Psoas muscle (tissue), 8 donors: ENCODE measurements around the gene HAGH. TPM values are rescaled to one million over a fixed set of nuclear protein-coding genes. Genes with fewer than 3 reads are reported as not detected.

Experiments used
- ATAC-seq, 4 donors: fragments of 200-7000 bp; cut with Tn5 transposase; one replicate each; pipeline ENCODE4 v1.9.1; 2020; ENCODE audit warnings: moderate library complexity in 3 of 4, mild to moderate bottlenecking in 2 of 4
- DNase-seq, 2 donors: peaks; one replicate each; pipeline ENCODE4 v3.0.0-alpha.2; 2020
- H3K27ac ChIP-seq: fragments of 200-600 bp; one replicate; pipeline ENCODE4 v1.8.0; 2022
- H3K27me3 ChIP-seq, 3 donors: fragments of 200-600 bp in 1 of 3; one replicate each; pipeline versions ENCODE4 v1.6.1 to v1.8.0; 2013 to 2022; ENCODE audit warnings: low read length in 2 of 3, mild to moderate bottlenecking in 2 of 3, moderate library complexity in 1 of 3; ENCODE audit not compliant: insufficient read depth in 3 of 3
- H3K36me3 ChIP-seq, 2 donors: fragments of 200-600 bp in 1 of 2; one replicate each; pipeline versions ENCODE4 v1.6.1 to v1.8.0; 2013 to 2022; ENCODE audit warnings: low read depth in 1 of 2, mild to moderate bottlenecking in 1 of 2, moderate library complexity in 1 of 2; ENCODE audit not compliant: insufficient read depth in 1 of 2
- H3K4me1 ChIP-seq: fragments of 200-600 bp; one replicate; pipeline ENCODE4 v1.8.0; 2022
- H3K4me3 ChIP-seq: fragments of 200-600 bp; one replicate; pipeline ENCODE4 v1.8.0; 2022; ENCODE audit warnings: mild to moderate bottlenecking
- H3K9me3 ChIP-seq: fragments of 200-600 bp; one replicate; pipeline ENCODE4 v1.8.0; 2022
- WGBS, 3 donors: extraction: QIAGEN DNeasy Blood & Tissue Kit; methylation state at CpG; one replicate each; pipeline versions ENCODE4 v1.1.6 to v1.1.7; 2013; 5-methylcytosine and 5-hydroxymethylcytosine counted together
- intact Hi-C, 2 donors: fragments of 100-400 bp; cut with DNase I; formaldehyde crosslinking; loops; one replicate each; pipeline versions ENCODE4 v1.11.0 to v1.14.2; 2022
- polyA plus RNA-seq, 3 donors: library from polyadenylated mRNA; stranded (reverse); fragments of 200-250 nt; gene quantifications; one replicate each; pipeline ENCODE4 v1.2.3, GENCODE V29; 2013
- total RNA-seq, 4 donors: library from RNA; stranded (reverse); fragmentation: NEBNext Ultra II Directional in 2 of 4; extraction: Animal tissue kit (Norgen Biotek cat#: 25700) in 2 of 4; gene quantifications; one replicate each; pipeline versions ENCODE4 v1.2.1 to v1.2.4, GENCODE V29; 2021 to 2023
- TF ChIP-seq, protein P1 (sequence below): fragments of 200-600 bp; IDR thresholded peaks from one replicate; pipeline ENCODE4 v1.8.0; 2022; ENCODE audit warnings: antibody characterized with exemption
- donor health status: healthy with polysubstance abuse.
- donor health status: DM: no; HTN: no; CAD: no; lungs with moderate emphysema.
- donor health status: Bipolar disorder and iron deficiency.
- donor health status: healthy.
- donor health status: DM: yes; HTN: yes; CAD: no.
- donor health status: DM: no; HTN: no; CAD: no.
- donor health status: DM: no; HTN: no; CAD: no.
- donor health status: DM: yes; HTN: yes; CAD: no.

The HAGH gene
- total and polyA plus RNA-seq, 7 donors: 112 to 277 (median 160) TPM

DNA sequence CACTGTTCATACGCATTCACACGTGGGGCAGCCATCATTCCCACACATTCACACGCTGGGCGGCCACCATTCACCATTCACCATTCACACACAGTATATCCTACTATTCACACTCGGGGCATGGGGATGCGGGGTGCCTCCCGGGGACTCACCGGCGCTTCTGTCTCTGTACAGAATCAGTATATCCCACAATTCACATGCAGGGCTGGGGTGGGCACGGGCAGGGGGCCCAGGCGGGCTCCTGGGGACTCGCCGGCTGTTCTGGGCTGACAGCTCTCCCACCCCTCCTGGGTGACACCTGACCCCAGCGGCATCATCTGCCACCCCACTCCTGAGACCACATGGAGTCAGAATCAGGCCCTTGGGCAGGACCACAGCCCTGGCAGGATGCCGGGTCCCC is 64.9 kb downstream of the HAGH start:
- no peak overlapping the region for H3K27ac ChIP-seq
- H3K36me3 ChIP-seq: peaks cover 0 to 82% of the 10 kb centered on the region in 2 donors
- DNase-seq: no peak
- TF ChIP-seq, protein P1, sequence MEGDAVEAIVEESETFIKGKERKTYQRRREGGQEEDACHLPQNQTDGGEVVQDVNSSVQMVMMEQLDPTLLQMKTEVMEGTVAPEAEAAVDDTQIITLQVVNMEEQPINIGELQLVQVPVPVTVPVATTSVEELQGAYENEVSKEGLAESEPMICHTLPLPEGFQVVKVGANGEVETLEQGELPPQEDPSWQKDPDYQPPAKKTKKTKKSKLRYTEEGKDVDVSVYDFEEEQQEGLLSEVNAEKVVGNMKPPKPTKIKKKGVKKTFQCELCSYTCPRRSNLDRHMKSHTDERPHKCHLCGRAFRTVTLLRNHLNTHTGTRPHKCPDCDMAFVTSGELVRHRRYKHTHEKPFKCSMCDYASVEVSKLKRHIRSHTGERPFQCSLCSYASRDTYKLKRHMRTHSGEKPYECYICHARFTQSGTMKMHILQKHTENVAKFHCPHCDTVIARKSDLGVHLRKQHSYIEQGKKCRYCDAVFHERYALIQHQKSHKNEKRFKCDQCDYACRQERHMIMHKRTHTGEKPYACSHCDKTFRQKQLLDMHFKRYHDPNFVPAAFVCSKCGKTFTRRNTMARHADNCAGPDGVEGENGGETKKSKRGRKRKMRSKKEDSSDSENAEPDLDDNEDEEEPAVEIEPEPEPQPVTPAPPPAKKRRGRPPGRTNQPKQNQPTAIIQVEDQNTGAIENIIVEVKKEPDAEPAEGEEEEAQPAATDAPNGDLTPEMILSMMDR: no peak
- H3K4me1 ChIP-seq: no peaks in the 10 kb centered on the region
- no peak overlapping the region for H3K4me3 ChIP-seq
- no peaks in the 10 kb centered on the region for H3K9me3 ChIP-seq
- no peaks in the 10 kb centered on the region for H3K27me3 ChIP-seq
- intact Hi-C loops: no loop called here
- ATAC-seq: no peak
- WGBS, 3 donors: 90 to 93% (median 92%) methylated on average over 15 of the region's 15 CpGs

DNA sequence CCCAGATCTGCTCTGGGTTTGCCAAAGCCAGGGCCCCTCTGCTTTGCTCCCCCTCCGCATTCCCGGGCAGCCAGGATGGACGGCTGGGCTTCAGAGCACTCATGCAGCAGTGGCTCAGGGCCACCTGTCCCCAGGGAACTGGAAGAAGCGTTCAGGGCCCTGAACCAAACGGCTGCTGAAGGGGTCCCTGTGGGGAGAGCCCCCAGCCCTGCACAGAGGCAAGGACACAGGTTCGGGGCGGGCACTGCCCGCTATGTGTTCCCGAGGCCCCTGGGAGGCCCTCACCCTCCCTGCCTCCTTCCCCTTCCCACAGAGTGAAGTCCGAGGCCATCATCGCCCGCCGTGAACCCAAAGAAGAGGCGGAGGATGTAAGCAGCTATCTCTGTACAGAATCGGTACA is 65.7 kb downstream of the HAGH start:
- TF ChIP-seq, protein P1: no peak
- Histone ChIP-seq H3K36me3 (peaks cover 0 to 73% of the 10 kb centered on the region in 2 donors), H3K4me3 (no peak overlapping the region), H3K27ac (no peak overlapping the region), H3K27me3 (no peaks in the 10 kb centered on the region), H3K4me1 (no peaks in the 10 kb centered on the region), H3K9me3 (no peaks in the 10 kb centered on the region)
- ATAC-seq (no peak), DNase-seq (no peak)
- intact Hi-C loops: no loop called here
- 82 to 92% (median 88%) methylated on average over 12 to 15 of the region's 15 CpGs for WGBS, 3 donors

- H3K4me3 ChIP-seq: no peak overlapping the region
- H3K27me3 ChIP-seq: no peaks in the 10 kb centered on the region
- no peak overlapping the region for H3K27ac ChIP-seq
- DNase-seq (no peak), ATAC-seq (no peak)
- H3K9me3 ChIP-seq: no peaks in the 10 kb centered on the region
- no peaks in the 10 kb centered on the region for H3K4me1 ChIP-seq
- peaks cover 0 to 71% of the 10 kb centered on the region in 2 donors for H3K36me3 ChIP-seq
- intact Hi-C loops: no loop called here
- 95 to 96% (median 96%) methylated on average over 21 of the region's 21 CpGs for WGBS, 3 donors
- TF ChIP-seq, protein P1: no peak
These were observed 67.1 kb downstream of the HAGH start for GRCh38 chr16:1759511-1759910.

DNA sequence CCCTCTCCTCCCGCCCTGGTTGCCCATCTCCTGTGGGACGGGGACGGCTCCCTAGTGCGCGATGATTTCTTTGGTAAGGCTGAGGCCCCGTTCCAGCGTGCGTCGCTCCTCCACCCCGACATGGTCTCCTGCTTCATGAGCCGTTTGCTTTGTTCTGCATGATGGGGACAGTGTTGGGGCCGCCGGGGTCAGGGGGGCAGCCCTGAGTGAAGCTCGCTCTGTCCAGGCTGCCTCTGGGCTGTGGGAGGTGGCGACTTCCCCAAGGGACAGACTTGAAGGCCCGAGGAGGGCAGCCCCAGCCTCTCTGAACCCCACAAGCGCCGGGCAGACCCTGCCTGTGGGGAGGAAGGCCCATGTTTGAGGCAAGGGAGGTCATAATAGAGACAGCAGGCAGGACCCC is 67.7 kb downstream of the HAGH start:
- peaks cover 0 to 70% of the 10 kb centered on the region in 2 donors for H3K36me3 ChIP-seq
- intact Hi-C loops: no loop called here
- WGBS, 3 donors: 88 to 91% (median 89%) methylated on average over 18 of the region's 18 CpGs
- no peaks in the 10 kb centered on the region for H3K4me1 ChIP-seq
- H3K27me3 ChIP-seq: no peaks in the 10 kb centered on the region
- TF ChIP-seq, protein P1: no peak
- DNase-seq (no peak), ATAC-seq (no peak)
- H3K9me3 ChIP-seq: no peaks in the 10 kb centered on the region
- no peak overlapping the region for H3K4me3 ChIP-seq
- H3K27ac ChIP-seq: no peak overlapping the region

GRCh38 chr16:1757714-1758461 is 68.7 kb downstream of the HAGH start:
- Histone ChIP-seq H3K27me3 (no peaks in the 10 kb centered on the region), H3K9me3 (no peaks in the 10 kb centered on the region), H3K36me3 (peaks cover 0 to 70% of the 10 kb centered on the region in 2 donors), H3K27ac (no peak overlapping the region), H3K4me1 (no peaks in the 10 kb centered on the region), H3K4me3 (no peak overlapping the region)
- DNase-seq (no peak), ATAC-seq (no peak)
- TF ChIP-seq, protein P1: no peak
- intact Hi-C loops: no loop called here
- WGBS, 3 donors: 94 to 95% (median 95%) methylated on average over 32 to 37 of the region's 37 CpGs
